ENCODE measurements around the gene NTN1. TPM values are rescaled to one million over a fixed set of nuclear protein-coding genes. Genes with fewer than 3 reads are reported as not detected.

NTN1 gene
- polyA plus RNA-seq, 1 donor from 2014 or later = 16.2 TPM

DNA sequence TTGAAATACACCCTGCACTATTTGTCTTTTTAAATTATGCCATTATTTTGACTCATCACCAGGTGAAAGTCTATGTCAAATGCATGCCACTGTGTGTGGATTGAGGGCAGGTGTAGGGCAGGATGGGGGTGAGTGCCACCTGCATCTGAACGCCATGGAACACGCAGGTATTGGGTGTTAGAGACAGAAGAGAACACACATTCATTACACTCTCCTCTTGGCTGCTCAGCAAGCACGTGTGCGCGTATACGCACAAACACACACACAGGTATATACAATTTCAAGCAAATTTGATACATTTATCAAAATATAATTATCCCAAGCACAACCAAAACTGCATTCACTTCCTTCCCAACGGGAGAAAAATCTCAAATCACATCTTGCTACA is 268.9 kb downstream of the NTN1 start:
- no peak overlapping the region for H3K4me2 ChIP-seq (ENCODE audit: low read length)
- H3K9me3 ChIP-seq (ENCODE audit: low read length) = no peaks in the 10 kb centered on the region
- no peak overlapping the region for H3K4me3 ChIP-seq (ENCODE audit: low read length)
- TF ChIP-seq CTCF (IDR thresholded peaks at IDR 0.05; ENCODE audit: poor library complexity, severe bottlenecking) (no peak), TAF1 (IDR thresholded peaks at IDR 0.05; ENCODE audit: low read depth) (no peak), SMC3 (conservative IDR thresholded peaks at IDR 0.05; ENCODE audit: poor library complexity) (no peak), MXI1 (conservative IDR thresholded peaks at IDR 0.05; ENCODE audit: poor library complexity, severe bottlenecking) (no peak), EZH2 (IDR thresholded peaks at IDR 0.05; ENCODE audit: borderline replicate concordance, insufficient read depth, low read length, poor library complexity, severe bottlenecking) (no peak), EP300 (conservative IDR thresholded peaks at IDR 0.05; ENCODE audit: poor library complexity, severe bottlenecking) (no peak), REST (IDR thresholded peaks at IDR 0.05; ENCODE audit: borderline replicate concordance) (no peak)
- no peaks in the 10 kb centered on the region for H3K9me2 ChIP-seq (ENCODE audit: insufficient read depth, low read length)
- no peaks in the 10 kb centered on the region for H4K20me1 ChIP-seq (ENCODE audit: insufficient read depth)
- no peaks in the 10 kb centered on the region for H3K36me3 ChIP-seq (ENCODE audit: insufficient read depth, low read length)
- H3F3A ChIP-seq (ENCODE audit: insufficient read depth, low read length, poor library complexity, severe bottlenecking) = no peaks in the 10 kb centered on the region
- no peaks in the 10 kb centered on the region for H3K79me2 ChIP-seq (replicated peaks; ENCODE audit: insufficient read depth, low read length)
- no peak overlapping the region for H3K9ac ChIP-seq (ENCODE audit: low read length)
- H2AFZ ChIP-seq (ENCODE audit: low read depth, low read length) = no peak overlapping the region
- no peaks in the 10 kb centered on the region for H3K27me3 ChIP-seq (ENCODE audit: insufficient read depth, low read depth, low read length)
- H3K27ac ChIP-seq (ENCODE audit: low read length) = no peak overlapping the region

GRCh38 chr17:9291912-9292560 is 270.7 kb downstream of the NTN1 start:
- H3K9me2 ChIP-seq (ENCODE audit: insufficient read depth, low read length) = no peaks in the 10 kb centered on the region
- no peaks in the 10 kb centered on the region for H4K20me1 ChIP-seq (ENCODE audit: insufficient read depth)
- no peaks in the 10 kb centered on the region for H3K9me3 ChIP-seq (ENCODE audit: low read length)
- H3K36me3 ChIP-seq (ENCODE audit: insufficient read depth, low read length) = no peaks in the 10 kb centered on the region
- H3K9ac ChIP-seq (ENCODE audit: low read length) = no peak overlapping the region
- H3F3A ChIP-seq (ENCODE audit: insufficient read depth, low read length, poor library complexity, severe bottlenecking) = no peaks in the 10 kb centered on the region
- H3K27ac ChIP-seq (ENCODE audit: low read length) = no peak overlapping the region
- no peak overlapping the region for H3K4me2 ChIP-seq (ENCODE audit: low read length)
- no peaks in the 10 kb centered on the region for H3K27me3 ChIP-seq (ENCODE audit: insufficient read depth, low read depth, low read length)
- no peak overlapping the region for H3K4me3 ChIP-seq (ENCODE audit: low read length)
- H2AFZ ChIP-seq (ENCODE audit: low read depth, low read length) = no peak overlapping the region
- TF ChIP-seq RAD21 (conservative IDR thresholded peaks at IDR 0.05) (peak; percentile 65), POLR2AphosphoS5 (IDR thresholded peaks at IDR 0.05) (no peak), EP300 (conservative IDR thresholded peaks at IDR 0.05; ENCODE audit: poor library complexity, severe bottlenecking) (no peak), CTCF (IDR thresholded peaks at IDR 0.05; ENCODE audit: poor library complexity, severe bottlenecking) (peak; percentile 57), MXI1 (conservative IDR thresholded peaks at IDR 0.05; ENCODE audit: poor library complexity, severe bottlenecking) (no peak), SMC3 (conservative IDR thresholded peaks at IDR 0.05; ENCODE audit: poor library complexity) (peak; percentile 61), REST (IDR thresholded peaks at IDR 0.05; ENCODE audit: borderline replicate concordance) (no peak), TAF1 (IDR thresholded peaks at IDR 0.05; ENCODE audit: low read depth) (no peak), EZH2 (IDR thresholded peaks at IDR 0.05; ENCODE audit: borderline replicate concordance, insufficient read depth, low read length, poor library complexity, severe bottlenecking) (no peak)
- H3K79me2 ChIP-seq (replicated peaks; ENCODE audit: insufficient read depth, low read length) = no peaks in the 10 kb centered on the region

All from neural cell (in vitro differentiated cells).